HG03460 (cell line): ENCODE results near the gene TPO.
"Not testable (repeated sequence)": the region's sequence is repeated elsewhere in the genome, so short reads cannot be mapped to it uniquely, and the experiment has no call there.

Experiments used
- ATAC-seq: cut with Tn5 transposase; IDR thresholded peaks from one replicate; pipeline ENCODE4 v1.9.1; 2021; ENCODE audit not compliant: unreplicated experiment

Gene TPO

GRCh38 chr2:1550658-1551316 is 137.5 kb downstream of the TPO start:
- ATAC-seq: peak; percentile 85

- ATAC-seq: no peak
Measured at GRCh38 chr2:1551905-1552304, 138.6 kb downstream of the TPO start.

GRCh38 chr2:1552611-1553010 is 139.3 kb downstream of the TPO start:
- no peak for ATAC-seq

GRCh38 chr2:1553671-1554295 is 140.5 kb downstream of the TPO start:
- no peak for ATAC-seq

GRCh38 chr2:1556286-1556685 is 143.0 kb downstream of the TPO start:
- no peak for ATAC-seq

- ATAC-seq: no peak
Measured at GRCh38 chr2:1556776-1557466, 143.7 kb downstream of the TPO start.

- no peak for ATAC-seq
Measured at GRCh38 chr2:1557467-1557820, 144.2 kb downstream of the TPO start.

GRCh38 chr2:1559589-1560175 is 146.4 kb downstream of the TPO start:
- no peak for ATAC-seq

- ATAC-seq: no peak
Measured at GRCh38 chr2:1561259-1561658, 148.0 kb downstream of the TPO start.

GRCh38 chr2:1561811-1562421 is 148.7 kb downstream of the TPO start:
- no peak for ATAC-seq

- ATAC-seq: no peak
Measured at GRCh38 chr2:1563084-1563857, 150.0 kb downstream of the TPO start.

- ATAC-seq: no peak
Measured at GRCh38 chr2:1563943-1564891, 151.0 kb downstream of the TPO start.

- ATAC-seq: no peak
Measured at GRCh38 chr2:1567556-1568344, 154.5 kb downstream of the TPO start.

- ATAC-seq: not testable (repeated sequence)
Measured at GRCh38 chr2:1568345-1568668, 155.0 kb downstream of the TPO start.

GRCh38 chr2:1569879-1570450 is 156.7 kb downstream of the TPO start:
- ATAC-seq: no peak

- ATAC-seq: no peak
Measured at GRCh38 chr2:1571477-1572417, 158.5 kb downstream of the TPO start.

- ATAC-seq: no peak
Measured at GRCh38 chr2:1572638-1573037, 159.4 kb downstream of the TPO start.

- no peak for ATAC-seq
Measured at GRCh38 chr2:1577846-1578245, 164.6 kb downstream of the TPO start.
